Adrenal gland (tissue), 5 donors: ENCODE measurements around the gene FERMT3.

Experiments
- POLR2A ChIP-seq, 2 donors: fragments of 450-650 bp; IDR thresholded peaks; one replicate each; pipeline ENCODE4 v1.6.1; 2017; ENCODE audit warnings: antibody characterized with exemption in 2 of 2, mild to moderate bottlenecking in 2 of 2, moderate library complexity in 1 of 2
- TF ChIP-seq, protein P1 (sequence below), 6 experiments: fragments of 450-650 bp in 4 of 6; fragments of 200-600 bp in 2 of 6; sonication (generic) in 1 of 6; IDR thresholded peaks; 1 replicate in 5 of 6; 2 replicates in 1 of 6; pipeline versions ENCODE4 v1.5.1 to v1.8.0; 2016 to 2021; ENCODE audit warnings: antibody characterized with exemption in 6 of 6, mild to moderate bottlenecking in 2 of 6, moderate library complexity in 1 of 6
- donor health status: DM: no; HTN: no; CAD: no.

DNA sequence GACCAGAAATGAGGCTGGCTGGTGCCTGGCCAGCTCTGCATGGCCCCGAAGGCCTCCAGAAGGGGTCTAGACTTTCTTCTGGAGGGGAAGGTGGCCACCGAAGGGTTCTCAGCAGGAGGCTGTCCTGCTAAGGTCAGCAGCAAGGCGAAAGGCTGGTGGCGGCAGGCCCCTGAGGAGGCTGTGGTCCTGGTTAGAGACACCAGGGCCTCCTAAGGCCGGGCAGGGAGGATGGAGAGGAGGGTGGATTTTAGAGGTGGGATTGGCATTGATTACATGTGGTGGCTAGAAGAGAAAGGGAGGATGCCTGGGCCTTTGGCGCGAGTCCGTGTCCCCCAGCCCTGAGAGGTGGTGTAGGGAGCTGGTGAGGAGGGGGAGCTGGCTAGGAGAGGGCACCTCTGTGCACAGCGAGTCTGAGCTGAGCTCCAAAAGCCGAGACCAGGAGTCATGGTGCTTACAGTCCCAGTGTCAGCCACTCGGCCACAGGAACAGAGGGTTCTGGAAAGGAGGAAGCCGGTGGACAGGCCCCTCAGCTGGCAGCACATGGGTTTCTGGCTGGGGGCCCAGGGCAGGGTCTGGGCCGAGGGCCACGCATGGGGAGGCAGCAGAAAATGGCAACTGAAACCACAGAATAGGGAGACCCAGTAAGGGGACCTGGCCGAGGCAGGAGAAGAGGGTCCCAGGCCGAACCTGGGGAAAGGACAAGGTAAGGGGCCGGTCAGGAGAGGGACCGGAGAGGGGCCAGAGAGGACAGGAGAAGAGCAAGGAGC lies 2.5 kb downstream of the FERMT3 start:
- TF ChIP-seq, protein P1, sequence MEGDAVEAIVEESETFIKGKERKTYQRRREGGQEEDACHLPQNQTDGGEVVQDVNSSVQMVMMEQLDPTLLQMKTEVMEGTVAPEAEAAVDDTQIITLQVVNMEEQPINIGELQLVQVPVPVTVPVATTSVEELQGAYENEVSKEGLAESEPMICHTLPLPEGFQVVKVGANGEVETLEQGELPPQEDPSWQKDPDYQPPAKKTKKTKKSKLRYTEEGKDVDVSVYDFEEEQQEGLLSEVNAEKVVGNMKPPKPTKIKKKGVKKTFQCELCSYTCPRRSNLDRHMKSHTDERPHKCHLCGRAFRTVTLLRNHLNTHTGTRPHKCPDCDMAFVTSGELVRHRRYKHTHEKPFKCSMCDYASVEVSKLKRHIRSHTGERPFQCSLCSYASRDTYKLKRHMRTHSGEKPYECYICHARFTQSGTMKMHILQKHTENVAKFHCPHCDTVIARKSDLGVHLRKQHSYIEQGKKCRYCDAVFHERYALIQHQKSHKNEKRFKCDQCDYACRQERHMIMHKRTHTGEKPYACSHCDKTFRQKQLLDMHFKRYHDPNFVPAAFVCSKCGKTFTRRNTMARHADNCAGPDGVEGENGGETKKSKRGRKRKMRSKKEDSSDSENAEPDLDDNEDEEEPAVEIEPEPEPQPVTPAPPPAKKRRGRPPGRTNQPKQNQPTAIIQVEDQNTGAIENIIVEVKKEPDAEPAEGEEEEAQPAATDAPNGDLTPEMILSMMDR (IDR thresholded peaks at IDR 0.05): no peak
- TF ChIP-seq POLR2A (IDR thresholded peaks at IDR 0.05): no peak
